HG03066 (cell line): ENCODE data around the gene CLEC14A.

Experiments used
- ATAC-seq: cut with Tn5 transposase; IDR thresholded peaks from one replicate; pipeline ENCODE4 v1.9.1; 2021; ENCODE audit warnings: low read depth; ENCODE audit not compliant: unreplicated experiment

CLEC14A gene

GRCh38 chr14:38206689-38207376 lies 49.1 kb downstream of the CLEC14A start:
- no peak for ATAC-seq

GRCh38 chr14:38205949-38206665 lies 49.8 kb downstream of the CLEC14A start:
- no peak for ATAC-seq

GRCh38 chr14:38205119-38205813 lies 50.6 kb downstream of the CLEC14A start:
- no peak for ATAC-seq

GRCh38 chr14:38204719-38205115 lies 51.2 kb downstream of the CLEC14A start:
- ATAC-seq: no peak
